Small intestine (tissue), 7 donors: ENCODE data around the gene GABRB2. TPM values are rescaled to one million over a fixed set of nuclear protein-coding genes. Genes with fewer than 3 reads are reported as not detected.
"Not testable (repeated sequence)": the region's sequence is repeated elsewhere in the genome, so short reads cannot be mapped to it uniquely, and the experiment has no call there.

ENCODE experiments used
- DNase-seq, 2 donors: peaks; one replicate each; pipeline versions ENCODE4 v3.0.0 to v3.0.0-alpha.2; 2013
- FAIRE-seq: peaks from 2 replicates; lab custom pipeline; 2012; peaks lifted over from hg19 to GRCh38; lab: Jason Lieb, UNC
- H3K27ac ChIP-seq, 3 donors: one replicate each; pipeline ENCODE4 v1.5.1; 2013; ENCODE audit warnings: low read length in 2 of 3, mild to moderate bottlenecking in 2 of 3, control low read depth in 1 of 3, inconsistent platforms in 1 of 3, low read depth in 1 of 3, moderate library complexity in 1 of 3
- H3K27me3 ChIP-seq, 3 donors: one replicate each; pipeline ENCODE4 v1.6.1; 2013; ENCODE audit warnings: low read length in 3 of 3, inconsistent platforms in 1 of 3; ENCODE audit not compliant: control insufficient read depth in 3 of 3, insufficient read depth in 3 of 3
- H3K36me3 ChIP-seq, 3 donors: one replicate each; pipeline ENCODE4 v1.6.1; 2013; ENCODE audit warnings: low read length in 3 of 3, inconsistent platforms in 1 of 3, low read depth in 1 of 3, mild to moderate bottlenecking in 1 of 3, moderate library complexity in 1 of 3; ENCODE audit not compliant: control insufficient read depth in 3 of 3, insufficient read depth in 2 of 3
- H3K4me1 ChIP-seq, 3 donors: one replicate each; pipeline ENCODE4 v1.6.1; 2013; ENCODE audit warnings: low read length in 2 of 3, inconsistent platforms in 1 of 3, low read depth in 1 of 3, mild to moderate bottlenecking in 1 of 3, moderate library complexity in 1 of 3; ENCODE audit not compliant: control insufficient read depth in 3 of 3, insufficient read depth in 2 of 3
- H3K4me3 ChIP-seq, 3 donors: one replicate each; pipeline ENCODE4 v1.5.1; 2013; ENCODE audit warnings: low read length in 3 of 3, control low read depth in 1 of 3, inconsistent platforms in 1 of 3, low read depth in 1 of 3, mild to moderate bottlenecking in 1 of 3, moderate library complexity in 1 of 3
- H3K9me3 ChIP-seq, 2 donors: one replicate each; pipeline ENCODE4 v1.6.1; 2013; ENCODE audit warnings: low read depth in 1 of 2, low read length in 1 of 2; ENCODE audit not compliant: control insufficient read depth in 2 of 2, insufficient read depth in 1 of 2
- WGBS, 3 donors: extraction: QIAGEN DNeasy Blood & Tissue Kit; methylation state at CpG; one replicate each; pipeline ENCODE4 v1.1.7; 2013; 5-methylcytosine and 5-hydroxymethylcytosine counted together
- polyA plus RNA-seq, 4 donors: library from polyadenylated mRNA; stranded (reverse) in 3 of 4; unstranded in 1 of 4; fragments of 200-250 nt in 3 of 4; fragments of 120-200 nt in 1 of 4; gene quantifications; one replicate each; pipeline versions ENCODE4 v1.2.1 to v1.2.3, GENCODE V29; 2013
- donor health status: healthy with polysubstance abuse.
- donor health status: control.
- donor health status: control.
- donor health status: Bipolar disorder and iron deficiency.
- donor health status: healthy.

Gene GABRB2
- polyA plus RNA-seq, 4 donors = 0.22 to 3.9 (median 0.68) TPM

DNA sequence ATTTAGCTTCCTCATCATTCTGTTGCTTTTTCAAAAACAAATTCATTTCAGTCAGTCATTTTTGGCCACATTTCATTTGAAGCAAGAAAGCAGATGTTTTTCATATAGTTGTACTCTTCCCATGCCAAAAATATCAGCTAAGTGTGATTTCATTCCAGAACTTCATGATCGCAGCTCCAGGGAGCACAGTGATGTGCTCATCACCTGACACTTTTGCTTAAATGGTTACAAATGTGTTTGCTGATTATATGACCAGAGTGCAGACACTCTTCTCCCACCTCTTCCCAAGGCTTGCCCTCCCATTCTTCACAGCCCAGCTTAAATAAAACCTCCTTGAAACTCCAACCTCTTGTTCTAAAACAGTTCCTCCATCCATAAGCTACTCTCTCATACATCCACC is 32.6 kb downstream of the GABRB2 start:
- no peaks in the 10 kb centered on the region for H3K4me1 ChIP-seq
- H3K27me3 ChIP-seq = no peaks in the 10 kb centered on the region
- no peaks in the 10 kb centered on the region for H3K36me3 ChIP-seq
- no peak overlapping the region for H3K4me3 ChIP-seq
- no peak overlapping the region for H3K27ac ChIP-seq
- H3K9me3 ChIP-seq = no peaks in the 10 kb centered on the region
- WGBS, 3 donors = 83 to 100% (median 97%) methylated on average over 1 of the region's 1 CpG
- no peak for FAIRE-seq
- DNase-seq = no peak

GRCh38 chr5:161507591-161507990 is 38.9 kb downstream of the GABRB2 start:
- FAIRE-seq (no peak), DNase-seq (no peak)
- H3K27me3 ChIP-seq = no peaks in the 10 kb centered on the region
- no peak overlapping the region for H3K4me3 ChIP-seq
- no peaks in the 10 kb centered on the region for H3K9me3 ChIP-seq
- H3K4me1 ChIP-seq = no peaks in the 10 kb centered on the region
- no peaks in the 10 kb centered on the region for H3K36me3 ChIP-seq
- 54 to 79% (median 69%) methylated on average over 2 of the region's 2 CpGs for WGBS, 3 donors
- no peak overlapping the region for H3K27ac ChIP-seq

GRCh38 chr5:161505160-161505559 is 41.4 kb downstream of the GABRB2 start:
- H3K36me3 ChIP-seq, H3K27ac ChIP-seq, H3K4me1 ChIP-seq, H3K4me3 ChIP-seq, FAIRE-seq, DNase-seq, H3K27me3 ChIP-seq, H3K9me3 ChIP-seq: not testable (repeated sequence)
- WGBS, 3 donors = 90 to 95% (median 93%) methylated on average over 10 of the region's 10 CpGs

GRCh38 chr5:161498531-161498930 is 48.0 kb downstream of the GABRB2 start:
- Histone ChIP-seq H3K9me3 (peaks cover 0 to 15% of the 10 kb centered on the region in 2 donors), H3K27ac (no peak overlapping the region), H3K27me3 (no peaks in the 10 kb centered on the region), H3K4me3 (no peak overlapping the region), H3K4me1 (no peaks in the 10 kb centered on the region), H3K36me3 (peaks cover 0 to 2% (median 0%) of the 10 kb centered on the region in 3 donors)
- FAIRE-seq (no peak), DNase-seq (peak in 1 of 2 donors; percentile 90)
- WGBS, 3 donors = 6 to 47% (median 16%) methylated on average over 1 of the region's 1 CpG

DNA sequence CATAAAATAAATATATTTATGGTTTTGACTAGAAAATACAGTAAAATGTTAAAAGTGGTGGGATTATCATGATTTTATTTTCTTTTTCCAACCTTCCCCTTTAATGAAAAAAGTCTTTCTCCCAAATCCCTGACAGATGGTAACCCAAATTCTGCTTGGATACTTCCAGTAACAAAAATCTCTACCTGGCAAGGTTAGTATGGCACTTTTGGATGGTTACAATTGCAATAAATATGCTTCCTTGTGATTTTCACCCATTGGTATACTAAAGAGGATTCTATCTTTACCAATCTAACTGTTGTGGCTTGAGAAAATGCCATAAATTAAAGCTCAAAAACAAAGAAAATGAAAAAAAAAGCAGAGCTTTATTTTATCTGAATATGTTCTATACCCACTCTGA is 62.8 kb downstream of the GABRB2 start:
- DNase-seq (no peak), FAIRE-seq (no peak)
- Histone ChIP-seq H3K9me3 (no peaks in the 10 kb centered on the region), H3K4me1 (no peaks in the 10 kb centered on the region), H3K36me3 (no peaks in the 10 kb centered on the region), H3K4me3 (no peak overlapping the region), H3K27me3 (no peaks in the 10 kb centered on the region), H3K27ac (no peak overlapping the region)

- Histone ChIP-seq H3K27ac (no peak overlapping the region), H3K9me3 (no peaks in the 10 kb centered on the region), H3K27me3 (no peaks in the 10 kb centered on the region), H3K36me3 (no peaks in the 10 kb centered on the region), H3K4me3 (no peak overlapping the region), H3K4me1 (no peaks in the 10 kb centered on the region)
- 76 to 87% (median 83%) methylated on average over 3 of the region's 3 CpGs for WGBS, 3 donors
- no peak for DNase-seq
- FAIRE-seq = no peak
Observed at GRCh38 chr5:161481922-161482321, 64.6 kb downstream of the GABRB2 start.

DNA sequence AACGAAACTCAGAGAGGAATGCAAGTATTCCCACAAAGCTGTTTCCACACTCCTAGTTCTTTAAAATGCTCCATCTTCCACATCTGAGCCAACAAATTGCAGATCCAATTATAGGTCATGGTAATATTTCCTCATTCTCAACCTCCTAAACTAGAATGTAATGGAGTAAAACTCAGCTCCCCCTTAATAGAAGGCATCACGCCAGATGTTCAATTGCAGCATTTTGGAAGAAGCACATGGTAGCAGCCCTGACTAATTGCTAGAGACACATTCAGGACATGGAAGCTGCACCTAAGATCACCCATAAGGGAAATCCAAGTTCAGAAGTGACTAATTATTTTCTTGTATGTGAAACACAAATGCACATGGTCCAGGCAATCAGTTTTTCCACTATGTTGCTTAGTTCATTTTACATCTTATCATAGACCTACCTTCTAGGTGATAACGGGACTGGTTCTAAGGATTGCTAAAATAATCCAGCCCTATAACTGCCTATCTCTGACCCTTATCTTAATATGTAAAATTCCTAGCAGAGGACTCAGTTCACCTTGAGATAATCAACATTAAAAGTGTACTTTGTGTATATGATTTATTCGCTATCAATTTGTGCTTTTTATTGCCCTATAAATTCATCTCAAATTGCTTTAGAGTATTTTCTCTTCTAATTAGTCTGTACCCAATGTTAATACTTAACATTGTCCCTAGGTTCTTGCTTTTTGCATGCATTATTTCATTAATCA is 75.1 kb downstream of the GABRB2 start:
- H3K27me3 ChIP-seq = no peaks in the 10 kb centered on the region
- no peak overlapping the region for H3K27ac ChIP-seq
- no peaks in the 10 kb centered on the region for H3K36me3 ChIP-seq
- 13 to 47% (median 31%) methylated on average over 4 of the region's 4 CpGs for WGBS, 3 donors
- DNase-seq = peak; percentile 6 to 92
- H3K4me1 ChIP-seq = no peaks in the 10 kb centered on the region
- H3K9me3 ChIP-seq = no peaks in the 10 kb centered on the region
- FAIRE-seq = peak; percentile 87
- no peak overlapping the region for H3K4me3 ChIP-seq

GRCh38 chr5:161467703-161468102 is 78.8 kb downstream of the GABRB2 start:
- H3K9me3 ChIP-seq = no peaks in the 10 kb centered on the region
- no peak for FAIRE-seq
- H3K4me1 ChIP-seq = no peaks in the 10 kb centered on the region
- H3K27me3 ChIP-seq = no peaks in the 10 kb centered on the region
- WGBS, 3 donors = 83 to 95% (median 88%) methylated on average over 1 of the region's 1 CpG
- no peak overlapping the region for H3K27ac ChIP-seq
- H3K36me3 ChIP-seq = no peaks in the 10 kb centered on the region
- DNase-seq = no peak
- H3K4me3 ChIP-seq = no peak overlapping the region

DNA sequence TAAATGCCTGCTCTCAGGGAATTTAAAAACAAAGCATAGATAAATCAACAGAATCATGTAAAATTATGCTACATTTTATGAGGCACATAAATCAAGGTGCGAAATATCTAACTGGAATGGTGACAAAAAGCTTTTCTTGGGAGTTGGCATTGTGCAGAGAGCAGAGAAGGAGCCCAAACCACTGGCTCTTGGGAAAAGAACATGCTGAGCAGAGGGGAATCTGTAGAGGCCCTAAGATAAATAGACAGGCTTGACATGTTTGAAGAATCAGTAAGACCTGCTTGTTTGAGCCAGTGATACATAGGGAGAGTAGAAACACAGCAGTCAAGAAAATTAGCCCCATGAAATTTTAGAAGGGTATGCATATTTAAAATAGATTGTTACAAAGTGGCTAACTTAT is 85.8 kb downstream of the GABRB2 start:
- H3K27ac ChIP-seq = no peak overlapping the region
- no peak for FAIRE-seq
- no peaks in the 10 kb centered on the region for H3K36me3 ChIP-seq
- 65 to 97% (median 90%) methylated on average over 1 of the region's 1 CpG for WGBS, 3 donors
- no peaks in the 10 kb centered on the region for H3K4me1 ChIP-seq
- no peak for DNase-seq
- H3K9me3 ChIP-seq = no peaks in the 10 kb centered on the region
- no peaks in the 10 kb centered on the region for H3K27me3 ChIP-seq
- H3K4me3 ChIP-seq = no peak overlapping the region
